OCI-LY1 (cell line): ENCODE data around the gene CPOX.

Experiments used
- H2AFZ ChIP-seq: fragments of 200-600 bp; sonication (generic), shearing (Covaris generic); 2 replicates; pipeline ENCODE4 v1.6.0; 2014; ENCODE audit warnings: antibody characterized with exemption, mild to moderate bottlenecking, low read length
- H3F3A ChIP-seq: fragments of 200-600 bp; sonication (generic), shearing (Covaris generic); 2 replicates; pipeline ENCODE4 v1.6.0; 2014; ENCODE audit warnings: mild to moderate bottlenecking, antibody characterized with exemption, low read length, moderate library complexity; ENCODE audit not compliant: insufficient read depth
- H3K27ac ChIP-seq: fragments of 200-600 bp; sonication (generic); 2 replicates; pipeline ENCODE4 v1.5.1; 2014; ENCODE audit warnings: low read length, mixed run types, mild to moderate bottlenecking, low read depth; ENCODE audit not compliant: poor library complexity, severe bottlenecking
- H3K27me3 ChIP-seq: fragments of 200-600 bp; sonication (generic); 2 replicates; pipeline ENCODE4 v1.6.0; 2014; ENCODE audit warnings: antibody characterized with exemption, mild to moderate bottlenecking, low read length, moderate library complexity; ENCODE audit not compliant: insufficient read depth
- H3K36me3 ChIP-seq: fragments of 200-600 bp; sonication (generic); 2 replicates; pipeline ENCODE4 v1.6.1; 2014; ENCODE audit warnings: mild to moderate bottlenecking, antibody characterized with exemption, low read length, moderate library complexity, mixed read lengths; ENCODE audit not compliant: insufficient read depth
- H3K4me1 ChIP-seq: fragments of 200-600 bp; sonication (generic); 2 replicates; pipeline ENCODE4 v1.5.1; 2014; ENCODE audit warnings: mild to moderate bottlenecking, low read length, moderate library complexity; ENCODE audit not compliant: insufficient read depth, severe bottlenecking
- H3K4me2 ChIP-seq: fragments of 200-600 bp; sonication (generic), shearing (Covaris generic); 2 replicates; pipeline ENCODE4 v1.6.1; 2014; ENCODE audit warnings: low read length
- H3K4me3 ChIP-seq: fragments of 200-600 bp; sonication (generic); 2 replicates; pipeline ENCODE4 v1.5.1; 2014; ENCODE audit warnings: low read length, low read depth, mild to moderate bottlenecking, mixed read lengths; ENCODE audit not compliant: poor library complexity, severe bottlenecking
- H3K79me2 ChIP-seq: fragments of 200-600 bp; shearing (Covaris generic); 2 replicates; pipeline ENCODE4 v1.6.1; 2016; ENCODE audit warnings: mixed run types, low read length, mixed read lengths; ENCODE audit not compliant: insufficient read depth
- H3K9ac ChIP-seq: fragments of 200-600 bp; sonication (generic), shearing (Covaris generic); 2 replicates; pipeline ENCODE4 v1.6.1; 2014; ENCODE audit warnings: mild to moderate bottlenecking, low read length, mixed read lengths
- H3K9me2 ChIP-seq: fragments of 200-600 bp; sonication (generic), shearing (Covaris generic); 2 replicates; pipeline ENCODE4 v1.6.1; 2014; ENCODE audit warnings: low read depth, mild to moderate bottlenecking, low read length, mixed read lengths
- H3K9me3 ChIP-seq: fragments of 200-600 bp; shearing (Covaris generic); 2 replicates; pipeline ENCODE4 v1.6.1; 2014; ENCODE audit warnings: low read length, mixed read lengths
- H4K20me1 ChIP-seq: fragments of 200-600 bp; sonication (generic), shearing (Covaris generic); 2 replicates; pipeline ENCODE4 v1.6.0; 2016; ENCODE audit warnings: mild to moderate bottlenecking, low read length; ENCODE audit not compliant: insufficient read depth
- EZH2 ChIP-seq: fragments of 200-600 bp; sonication (generic), shearing (Covaris generic); IDR thresholded peaks from 2 replicates; pipeline ENCODE4 v1.8.0; 2017; ENCODE audit warnings: borderline replicate concordance, mixed run types, mild to moderate bottlenecking, antibody characterized with exemption, low read length, moderate library complexity, mixed read lengths
- TF ChIP-seq, protein P1 (sequence below): fragments of 200-600 bp; sonication (generic), shearing (Covaris generic); IDR thresholded peaks from 2 replicates; pipeline ENCODE4 v1.5.1; 2017; ENCODE audit warnings: mild to moderate bottlenecking, antibody characterized with exemption, low read length, moderate library complexity, mixed read lengths

The CPOX gene

DNA sequence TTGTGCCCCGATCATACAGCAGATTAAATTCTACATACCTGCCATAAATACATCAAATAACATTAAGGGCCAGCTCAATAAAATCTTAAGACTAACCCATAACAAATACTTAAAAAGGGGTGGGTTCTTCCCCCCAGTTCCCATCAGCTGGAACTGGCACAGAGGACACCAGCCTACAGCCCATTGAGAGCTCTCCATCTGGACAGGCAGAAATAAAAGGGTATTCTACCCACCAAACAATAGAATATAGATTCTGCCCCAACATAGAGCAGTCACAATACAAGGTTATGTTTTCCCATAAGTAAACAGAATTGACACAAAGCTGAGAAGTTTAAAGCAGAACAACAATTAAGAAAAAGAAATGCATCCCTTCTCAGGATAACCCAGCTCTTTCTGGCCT lies 11.9 kb downstream of the CPOX start:
- no peak overlapping the region for H3K4me2 ChIP-seq
- no peaks in the 10 kb centered on the region for H3K9me3 ChIP-seq
- no peaks in the 10 kb centered on the region for H3K79me2 ChIP-seq
- H3K36me3 ChIP-seq = peaks cover 7% of the 10 kb centered on the region
- H3K4me1 ChIP-seq = no peaks in the 10 kb centered on the region
- no peak overlapping the region for H3K4me3 ChIP-seq
- H3K9ac ChIP-seq = no peak overlapping the region
- no peak for TF ChIP-seq EZH2
- TF ChIP-seq, protein P1, sequence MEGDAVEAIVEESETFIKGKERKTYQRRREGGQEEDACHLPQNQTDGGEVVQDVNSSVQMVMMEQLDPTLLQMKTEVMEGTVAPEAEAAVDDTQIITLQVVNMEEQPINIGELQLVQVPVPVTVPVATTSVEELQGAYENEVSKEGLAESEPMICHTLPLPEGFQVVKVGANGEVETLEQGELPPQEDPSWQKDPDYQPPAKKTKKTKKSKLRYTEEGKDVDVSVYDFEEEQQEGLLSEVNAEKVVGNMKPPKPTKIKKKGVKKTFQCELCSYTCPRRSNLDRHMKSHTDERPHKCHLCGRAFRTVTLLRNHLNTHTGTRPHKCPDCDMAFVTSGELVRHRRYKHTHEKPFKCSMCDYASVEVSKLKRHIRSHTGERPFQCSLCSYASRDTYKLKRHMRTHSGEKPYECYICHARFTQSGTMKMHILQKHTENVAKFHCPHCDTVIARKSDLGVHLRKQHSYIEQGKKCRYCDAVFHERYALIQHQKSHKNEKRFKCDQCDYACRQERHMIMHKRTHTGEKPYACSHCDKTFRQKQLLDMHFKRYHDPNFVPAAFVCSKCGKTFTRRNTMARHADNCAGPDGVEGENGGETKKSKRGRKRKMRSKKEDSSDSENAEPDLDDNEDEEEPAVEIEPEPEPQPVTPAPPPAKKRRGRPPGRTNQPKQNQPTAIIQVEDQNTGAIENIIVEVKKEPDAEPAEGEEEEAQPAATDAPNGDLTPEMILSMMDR = no peak
- no peak overlapping the region for H2AFZ ChIP-seq
- no peaks in the 10 kb centered on the region for H4K20me1 ChIP-seq
- no peaks in the 10 kb centered on the region for H3K27me3 ChIP-seq
- no peaks in the 10 kb centered on the region for H3F3A ChIP-seq
- H3K27ac ChIP-seq = no peak overlapping the region
- H3K9me2 ChIP-seq = no peaks in the 10 kb centered on the region

DNA sequence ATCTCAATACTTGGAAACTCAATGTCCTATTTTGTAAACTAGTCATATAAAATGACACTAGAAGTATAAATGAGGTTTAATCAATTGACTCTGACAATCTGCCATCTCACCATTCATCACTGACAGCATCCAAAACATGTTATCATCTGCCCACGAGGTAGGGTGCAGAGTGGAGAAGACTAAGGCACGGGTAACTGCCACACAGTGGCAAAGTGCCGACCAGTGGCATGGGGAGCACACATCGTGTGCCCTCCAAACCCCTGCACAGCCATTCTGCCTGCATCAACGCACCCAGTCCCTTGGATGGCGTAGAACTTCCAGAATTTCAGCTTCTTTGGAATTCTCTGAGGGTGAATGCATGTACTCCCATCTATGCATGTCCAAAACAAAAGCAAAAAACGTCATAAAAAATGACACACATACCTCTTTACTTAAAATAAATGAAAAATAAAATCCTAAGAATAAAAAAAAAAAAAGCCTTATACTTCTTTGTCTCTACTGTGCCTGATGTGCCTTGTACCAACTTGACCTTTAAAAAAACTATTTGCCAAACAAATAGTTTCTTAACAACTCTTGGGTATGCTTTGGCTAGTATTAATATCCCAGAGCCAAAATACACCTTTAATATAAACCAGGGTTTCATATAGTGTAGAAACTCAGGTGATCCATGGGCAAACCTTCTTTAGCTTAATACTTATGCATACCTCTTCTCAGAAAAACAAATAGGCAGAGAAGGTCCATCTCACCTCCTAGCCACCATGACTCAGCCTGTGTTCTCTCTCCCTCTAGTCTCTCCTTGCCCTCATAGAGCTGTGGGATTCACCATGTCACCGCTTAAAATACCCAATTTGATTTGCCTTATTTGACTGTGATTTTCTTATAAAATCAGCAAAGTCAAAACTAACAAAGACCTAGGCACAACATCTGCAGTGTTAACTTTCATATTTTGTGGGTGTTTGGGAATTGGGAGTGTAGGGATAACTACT lies 12.7 kb downstream of the CPOX start:
- H3K4me2 ChIP-seq = no peak overlapping the region
- H3K79me2 ChIP-seq = no peaks in the 10 kb centered on the region
- H3K9me3 ChIP-seq = no peaks in the 10 kb centered on the region
- H4K20me1 ChIP-seq = no peaks in the 10 kb centered on the region
- no peak overlapping the region for H3K4me3 ChIP-seq
- H3K9me2 ChIP-seq = no peaks in the 10 kb centered on the region
- H3K4me1 ChIP-seq = no peaks in the 10 kb centered on the region
- peaks cover 7% of the 10 kb centered on the region for H3K36me3 ChIP-seq
- H3F3A ChIP-seq = no peaks in the 10 kb centered on the region
- H3K27me3 ChIP-seq = no peaks in the 10 kb centered on the region
- H2AFZ ChIP-seq = no peak overlapping the region
- TF ChIP-seq EZH2 = no peak
- TF ChIP-seq, protein P1 = no peak
- H3K27ac ChIP-seq = no peak overlapping the region
- H3K9ac ChIP-seq = no peak overlapping the region

DNA sequence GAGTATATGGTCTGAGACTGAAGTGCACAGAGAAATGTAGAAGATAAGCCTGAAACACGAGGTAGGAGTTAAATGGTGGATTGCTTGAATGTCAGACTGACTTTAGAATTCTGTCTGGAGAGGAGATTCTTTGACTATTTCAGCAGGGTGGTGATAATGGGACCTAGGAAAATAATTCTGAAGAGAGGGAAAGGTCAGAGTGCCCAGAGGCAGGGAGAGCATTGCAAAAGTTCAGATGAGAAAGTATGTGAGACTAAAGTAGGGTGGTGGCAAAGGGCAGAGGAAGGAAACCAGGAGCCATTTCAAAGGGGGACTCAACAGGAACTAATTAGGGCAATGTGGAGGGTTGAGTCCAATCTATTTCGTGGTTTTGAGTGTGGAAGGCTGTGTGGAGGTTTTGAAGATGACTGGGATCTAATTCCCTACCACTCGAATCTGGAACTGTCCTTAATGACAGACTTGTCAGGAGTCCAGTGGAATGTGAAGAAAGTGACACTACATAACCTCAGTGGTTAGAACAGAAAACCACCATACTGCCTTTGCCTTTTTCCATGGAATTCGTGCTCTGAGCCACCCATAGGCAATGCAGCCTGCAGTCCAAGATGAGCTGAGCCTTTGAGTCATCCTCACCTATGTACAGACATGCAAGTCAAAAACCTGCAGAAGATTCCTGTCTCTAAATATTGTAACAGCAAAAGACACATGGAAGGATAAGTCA lies 16.1 kb downstream of the CPOX start:
- no peaks in the 10 kb centered on the region for H4K20me1 ChIP-seq
- no peaks in the 10 kb centered on the region for H3K9me3 ChIP-seq
- H3K4me1 ChIP-seq = peaks cover 14% of the 10 kb centered on the region
- no peak overlapping the region for H3K27ac ChIP-seq
- no peaks in the 10 kb centered on the region for H3K79me2 ChIP-seq
- H3K9ac ChIP-seq = no peak overlapping the region
- no peaks in the 10 kb centered on the region for H3F3A ChIP-seq
- H3K36me3 ChIP-seq = peaks cover 4% of the 10 kb centered on the region; the same call in 1 of the 2 replicates
- H3K9me2 ChIP-seq = no peaks in the 10 kb centered on the region
- no peak overlapping the region for H2AFZ ChIP-seq
- no peak overlapping the region for H3K4me3 ChIP-seq
- TF ChIP-seq, protein P1 = no peak
- H3K27me3 ChIP-seq = no peaks in the 10 kb centered on the region
- no peak overlapping the region for H3K4me2 ChIP-seq
